Bronchial epithelial cell (primary cell): ENCODE measurements around the gene CEBPG. TPM values are rescaled to one million over a fixed set of nuclear protein-coding genes. Genes with fewer than 3 reads are reported as not detected.

ENCODE experiments used
- DNase-seq: peaks from one replicate; pipeline ENCODE4 v3.0.0-alpha.2; 2010; ENCODE audit warnings: low read depth
- FAIRE-seq: peaks from 2 replicates; lab custom pipeline; 2011; peaks lifted over from hg19 to GRCh38; lab: Jason Lieb, UNC
- H3K27me3 ChIP-seq: 2 replicates; pipeline ENCODE4 v1.5.1; 2011; ENCODE audit warnings: low read length; ENCODE audit not compliant: control insufficient read depth, insufficient read depth
- H3K36me3 ChIP-seq: 2 replicates; pipeline ENCODE4 v1.5.1; 2011; ENCODE audit warnings: low read length; ENCODE audit not compliant: control insufficient read depth, insufficient read depth
- H3K4me3 ChIP-seq: 2 replicates; pipeline ENCODE4 v1.5.1; 2011; ENCODE audit warnings: mild to moderate bottlenecking, low read depth, low read length, control low read depth
- total RNA-seq: library from RNA; depleted of rRNA; stranded (reverse); fragments of >200 nt; gene quantifications from 2 replicates; pipeline ENCODE4 v1.2.1, GENCODE V29; 2014
- TF ChIP-seq, protein P1 (sequence below): IDR thresholded peaks from 2 replicates; pipeline ENCODE4 v1.5.1; 2011; ENCODE audit warnings: mild to moderate bottlenecking, moderate library complexity, low read length, control low read depth, inconsistent platforms; ENCODE audit not compliant: insufficient read depth, severe bottlenecking

CEBPG gene
- 124 and 128 TPM in 2 replicates for total RNA-seq

DNA sequence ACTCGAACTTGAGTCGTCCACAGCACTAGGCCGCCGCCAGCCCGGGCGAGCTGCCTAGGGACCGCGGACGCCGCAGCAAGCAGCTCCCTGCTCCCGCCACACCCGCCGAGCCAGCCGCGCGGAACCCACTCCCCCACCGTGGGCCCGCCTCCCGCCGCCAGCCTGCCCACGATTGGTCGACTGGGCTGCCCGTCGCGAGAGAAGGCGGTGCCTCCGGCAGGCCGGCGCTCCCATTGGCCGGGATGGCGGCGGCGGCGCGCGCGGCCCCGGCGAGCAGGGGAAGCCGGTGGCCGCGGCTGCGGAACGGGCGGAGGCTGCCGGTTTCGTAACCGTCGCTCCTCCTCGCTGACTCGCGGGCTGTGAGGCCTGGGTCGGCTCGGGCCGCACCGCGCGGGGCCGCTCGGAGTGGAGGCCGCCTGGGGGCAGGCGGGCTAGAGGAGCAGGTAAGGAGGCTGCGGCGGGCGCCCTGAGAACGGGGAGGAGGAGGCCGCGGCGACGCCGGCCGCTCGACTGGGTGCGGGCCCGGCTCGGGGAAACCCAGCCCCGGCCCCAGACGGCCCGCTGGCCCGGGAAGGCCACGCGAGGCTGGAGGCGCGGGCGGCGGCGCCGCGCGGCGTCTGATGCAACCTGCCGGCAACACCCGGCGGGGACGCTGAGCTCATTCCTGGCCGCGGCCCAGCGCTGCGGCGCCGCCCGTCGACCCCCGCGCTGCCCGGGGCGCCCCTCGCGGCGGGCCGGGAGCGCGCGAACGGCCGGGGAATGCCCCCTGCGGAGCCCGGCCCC is at the start of gene CEBPG:
TSS of gene CEBPG (plus strand) at position 257 of the 783 bp plus-strand sequence. CDS start 5,531 bp downstream, outside the sequence.
- Histone ChIP-seq H3K36me3 (peaks cover 1% of the 10 kb centered on the region), H3K27me3 (no peaks in the 10 kb centered on the region), H3K4me3 (peak within 1 kb of the TSS; percentile 51)
- TF ChIP-seq, protein P1, sequence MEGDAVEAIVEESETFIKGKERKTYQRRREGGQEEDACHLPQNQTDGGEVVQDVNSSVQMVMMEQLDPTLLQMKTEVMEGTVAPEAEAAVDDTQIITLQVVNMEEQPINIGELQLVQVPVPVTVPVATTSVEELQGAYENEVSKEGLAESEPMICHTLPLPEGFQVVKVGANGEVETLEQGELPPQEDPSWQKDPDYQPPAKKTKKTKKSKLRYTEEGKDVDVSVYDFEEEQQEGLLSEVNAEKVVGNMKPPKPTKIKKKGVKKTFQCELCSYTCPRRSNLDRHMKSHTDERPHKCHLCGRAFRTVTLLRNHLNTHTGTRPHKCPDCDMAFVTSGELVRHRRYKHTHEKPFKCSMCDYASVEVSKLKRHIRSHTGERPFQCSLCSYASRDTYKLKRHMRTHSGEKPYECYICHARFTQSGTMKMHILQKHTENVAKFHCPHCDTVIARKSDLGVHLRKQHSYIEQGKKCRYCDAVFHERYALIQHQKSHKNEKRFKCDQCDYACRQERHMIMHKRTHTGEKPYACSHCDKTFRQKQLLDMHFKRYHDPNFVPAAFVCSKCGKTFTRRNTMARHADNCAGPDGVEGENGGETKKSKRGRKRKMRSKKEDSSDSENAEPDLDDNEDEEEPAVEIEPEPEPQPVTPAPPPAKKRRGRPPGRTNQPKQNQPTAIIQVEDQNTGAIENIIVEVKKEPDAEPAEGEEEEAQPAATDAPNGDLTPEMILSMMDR: no peak
- FAIRE-seq (no peak), DNase-seq (peak; percentile 58)

DNA sequence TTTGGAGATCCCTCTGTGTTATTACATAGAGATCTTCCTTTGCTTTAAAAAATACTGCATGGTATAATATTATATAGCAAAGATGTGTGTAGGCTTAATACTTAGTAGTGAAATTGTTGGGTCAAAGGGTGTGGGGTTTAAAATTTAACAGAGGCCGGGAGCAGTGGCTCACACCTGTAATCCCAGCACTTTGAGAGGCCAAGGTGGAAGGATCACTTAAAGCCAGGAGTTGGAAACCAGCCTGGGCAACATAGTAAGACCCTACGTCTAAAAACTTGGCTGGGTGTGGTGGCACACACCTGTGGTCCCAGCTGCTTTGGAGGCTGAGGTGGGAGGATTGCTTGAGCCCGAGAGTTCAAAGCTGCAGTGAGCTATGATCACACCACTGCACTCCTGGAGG is 48.9 kb upstream of the CEBPG start:
- H3K27me3 ChIP-seq: no peaks in the 10 kb centered on the region
- no peak overlapping the region for H3K4me3 ChIP-seq
- no peaks in the 10 kb centered on the region for H3K36me3 ChIP-seq
- FAIRE-seq (no peak), DNase-seq (no peak)
- TF ChIP-seq, protein P1: no peak

DNA sequence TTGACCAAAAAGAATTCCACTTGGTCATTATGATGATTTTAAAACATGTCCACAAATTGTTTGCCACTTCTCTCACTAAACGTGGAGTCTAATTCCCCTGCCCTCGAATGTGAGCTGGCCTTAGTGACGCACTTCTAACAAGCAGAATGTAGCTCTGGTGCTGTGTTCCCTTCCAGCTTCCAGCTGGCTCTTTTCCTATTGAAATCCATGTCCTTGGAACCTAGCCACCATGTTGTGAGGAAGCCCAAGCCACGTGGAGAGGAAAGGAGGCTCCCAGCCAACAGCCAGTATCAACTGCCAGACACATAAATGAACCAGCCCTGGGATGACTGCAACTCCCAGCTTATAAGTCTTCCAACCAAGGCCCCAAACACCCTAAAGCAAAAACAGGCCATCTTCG is 47.6 kb upstream of the CEBPG start:
- FAIRE-seq: peak; percentile 70
- Histone ChIP-seq H3K36me3 (no peaks in the 10 kb centered on the region), H3K27me3 (no peaks in the 10 kb centered on the region), H3K4me3 (no peak overlapping the region)
- TF ChIP-seq, protein P1: no peak
- no peak for DNase-seq

- no peak overlapping the region for H3K4me3 ChIP-seq
- FAIRE-seq (no peak), DNase-seq (no peak)
- H3K36me3 ChIP-seq: no peaks in the 10 kb centered on the region
- TF ChIP-seq, protein P1: no peak
- no peaks in the 10 kb centered on the region for H3K27me3 ChIP-seq
These were observed 44.4 kb upstream of the CEBPG start for GRCh38 chr19:33329060-33329459.

- FAIRE-seq: peak; percentile 82
These were observed 43.8 kb upstream of the CEBPG start for GRCh38 chr19:33329736-33330135.

More at GRCh38 chr19:33329736-33330135, 43.8 kb upstream of the CEBPG start:
- no peaks in the 10 kb centered on the region for H3K36me3 ChIP-seq
- TF ChIP-seq, protein P1: no peak
- H3K27me3 ChIP-seq: no peaks in the 10 kb centered on the region
- no peak overlapping the region for H3K4me3 ChIP-seq
- DNase-seq: no peak
